Measurements from ENCODE around the gene NOTCH1.

- TF ChIP-seq CTCF (IDR thresholded peaks at IDR 0.05) (no peak), POLR2A (IDR thresholded peaks at IDR 0.05) (no peak)
These were observed 14.5 kb downstream of the NOTCH1 start for GRCh38 chr9:136531186-136531903.
